Activated CD4-positive, alpha-beta T cell treated with anti-CD3 and anti-CD28 coated beads, Interleukin-2, Interleukin-6, amounts not matched to agents 100 ng/mL and 50 ng/mL, durations not matched to agents 16 hours and 8 hours (primary cell): Measurements from ENCODE around the gene EIF4EBP2.

Experiments used
- DNase-seq: peaks from one replicate; pipeline ENCODE4 v3.0.0-alpha.2; 2020

EIF4EBP2 gene

GRCh38 chr10:70433581-70434280 lies 29.8 kb downstream of the EIF4EBP2 start:
- no peak for DNase-seq

- no peak for DNase-seq
These were observed 31.5 kb downstream of the EIF4EBP2 start for GRCh38 chr10:70435241-70436085.

- no peak for DNase-seq
These were observed 33.8 kb downstream of the EIF4EBP2 start for GRCh38 chr10:70437721-70438120.

GRCh38 chr10:70440296-70441160 lies 36.6 kb downstream of the EIF4EBP2 start:
- DNase-seq = no peak

DNA sequence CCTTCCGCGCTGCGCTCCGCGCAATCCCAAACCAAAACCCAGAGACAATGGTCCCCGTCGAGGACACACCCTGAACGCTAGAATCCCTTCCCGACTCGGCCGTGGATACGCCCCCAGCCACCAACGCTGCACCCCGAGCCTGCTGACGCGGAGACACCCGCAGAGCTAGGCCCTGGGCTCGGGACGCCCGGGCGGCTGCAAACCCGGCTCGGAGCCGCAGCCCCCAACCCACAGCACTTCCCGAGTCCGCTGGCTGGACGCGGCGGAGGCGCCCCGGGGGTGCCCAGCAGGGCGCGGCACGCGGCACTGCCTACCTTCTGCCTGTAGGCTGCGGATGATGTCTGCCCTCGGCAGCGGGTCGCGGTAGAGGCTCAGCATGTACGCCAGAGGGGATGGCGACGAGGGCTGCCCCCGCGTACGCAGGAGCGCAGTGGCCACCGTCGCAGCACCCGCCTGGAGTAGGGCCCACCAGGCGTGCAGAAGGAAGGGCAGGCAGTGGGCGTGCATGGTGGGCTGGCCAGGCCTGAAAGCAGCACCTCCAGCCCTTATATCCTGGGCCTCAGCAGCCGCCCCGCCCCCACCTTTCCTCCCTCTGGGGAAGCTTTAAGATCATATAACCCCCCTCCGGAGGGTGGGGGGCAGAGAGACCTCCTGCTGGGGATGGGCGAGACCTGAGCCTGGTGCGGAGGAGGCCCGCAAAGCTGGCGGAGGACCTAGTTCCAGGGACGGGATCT lies 37.4 kb downstream of the EIF4EBP2 start, which contains the start of gene NODAL:
TSS of gene NODAL (minus strand) at position 521 of the 734 bp plus-strand sequence. CDS start at position 507, 14 bp downstream.
- no peak for DNase-seq

GRCh38 chr10:70441895-70442309 lies 38.0 kb downstream of the EIF4EBP2 start:
- no peak for DNase-seq

DNA sequence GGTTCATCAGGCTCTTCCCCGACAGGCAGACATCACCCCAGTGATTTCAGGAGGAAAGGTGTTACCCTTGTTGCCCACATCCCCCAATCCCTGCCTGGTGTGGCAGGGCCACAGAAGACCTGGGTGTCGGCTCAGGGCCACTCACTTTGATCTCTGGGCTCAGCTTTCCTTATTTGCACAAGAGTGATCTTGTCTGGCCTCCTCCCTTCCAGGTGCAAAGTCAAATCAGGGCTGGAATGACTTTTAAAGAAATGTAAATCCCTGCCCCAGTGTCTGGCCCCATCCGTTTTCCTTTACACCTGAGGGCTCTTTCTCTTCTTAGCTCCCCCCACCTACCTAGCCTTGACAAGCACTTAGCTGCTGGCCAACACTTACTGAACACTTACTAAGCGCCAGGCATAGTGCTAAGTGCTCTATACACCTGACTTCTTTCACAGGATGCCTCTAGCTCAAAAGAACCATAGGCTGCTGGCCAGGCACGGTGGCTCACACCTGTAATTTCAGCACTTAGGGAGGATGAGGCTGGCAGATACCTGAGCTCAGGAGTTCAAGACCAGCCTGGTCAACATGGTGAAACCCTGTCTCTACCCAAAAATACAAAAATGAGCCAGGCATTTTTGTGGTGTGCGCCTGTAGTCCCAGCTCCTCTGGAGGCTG lies 38.5 kb downstream of the EIF4EBP2 start:
- no peak for DNase-seq

- no peak for DNase-seq
These were observed 40.8 kb downstream of the EIF4EBP2 start for GRCh38 chr10:70444744-70445143.

GRCh38 chr10:70445718-70446657 lies 42.0 kb downstream of the EIF4EBP2 start:
- DNase-seq = no peak

DNA sequence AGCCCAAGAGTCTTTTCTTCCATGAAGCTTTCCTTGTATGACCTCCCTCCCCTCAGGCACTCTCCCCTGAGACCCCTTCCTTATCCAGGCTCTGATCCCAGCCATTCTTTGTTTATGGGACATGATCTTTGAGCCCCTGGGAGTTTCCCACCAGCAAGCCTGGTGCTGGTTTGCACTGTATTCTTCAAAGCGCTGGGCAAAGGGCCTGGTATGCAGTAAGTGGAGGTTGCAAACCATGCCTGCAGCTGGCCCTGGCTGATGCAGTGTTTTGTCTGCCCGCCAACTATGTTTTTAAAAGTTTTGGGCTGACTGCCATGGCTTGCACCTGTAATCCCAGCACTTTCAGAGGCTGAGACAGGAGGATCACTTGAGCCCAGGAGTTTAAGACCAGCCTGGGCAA lies 44.3 kb downstream of the EIF4EBP2 start:
- no peak for DNase-seq

DNA sequence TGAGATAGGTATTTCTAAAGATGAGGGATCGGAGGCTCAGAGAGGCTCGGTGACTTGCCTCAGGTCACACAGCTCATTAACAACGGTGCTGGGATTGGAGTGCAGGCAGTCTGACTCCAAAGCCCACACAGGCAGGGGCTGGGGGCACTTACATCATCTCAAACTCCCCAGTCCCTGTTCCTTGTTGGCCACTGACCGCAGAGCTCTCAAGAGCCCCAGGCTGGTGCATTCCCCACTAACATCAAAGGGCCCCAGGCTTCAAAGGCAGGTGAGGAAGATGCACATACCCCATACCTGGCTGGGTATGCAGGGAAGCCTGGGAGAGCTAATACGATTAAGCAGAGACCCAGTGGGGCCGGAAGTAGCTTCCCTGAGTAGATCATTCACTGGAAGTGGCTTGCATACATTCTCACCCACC lies 51.3 kb downstream of the EIF4EBP2 start:
- DNase-seq = no peak

DNA sequence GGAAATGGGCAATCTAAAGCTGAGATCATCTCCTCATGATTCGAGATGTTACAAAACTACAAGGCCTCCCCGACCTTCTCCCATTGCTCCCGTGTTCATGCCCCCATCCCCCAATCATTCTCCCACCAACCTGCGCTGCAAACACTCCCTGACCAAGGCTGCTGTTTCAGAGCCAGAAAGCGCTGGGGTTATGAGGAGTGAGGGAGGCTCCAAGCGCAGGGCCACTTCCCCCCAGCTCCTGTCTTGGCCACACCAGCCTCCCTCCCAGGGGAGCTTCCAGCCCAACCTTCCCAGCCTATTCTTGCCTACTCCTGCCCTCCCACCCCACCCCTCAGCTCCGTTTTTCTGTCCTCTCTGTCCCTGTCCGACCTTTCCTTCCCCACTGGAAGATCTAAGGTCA lies 52.2 kb downstream of the EIF4EBP2 start:
- no peak for DNase-seq

DNA sequence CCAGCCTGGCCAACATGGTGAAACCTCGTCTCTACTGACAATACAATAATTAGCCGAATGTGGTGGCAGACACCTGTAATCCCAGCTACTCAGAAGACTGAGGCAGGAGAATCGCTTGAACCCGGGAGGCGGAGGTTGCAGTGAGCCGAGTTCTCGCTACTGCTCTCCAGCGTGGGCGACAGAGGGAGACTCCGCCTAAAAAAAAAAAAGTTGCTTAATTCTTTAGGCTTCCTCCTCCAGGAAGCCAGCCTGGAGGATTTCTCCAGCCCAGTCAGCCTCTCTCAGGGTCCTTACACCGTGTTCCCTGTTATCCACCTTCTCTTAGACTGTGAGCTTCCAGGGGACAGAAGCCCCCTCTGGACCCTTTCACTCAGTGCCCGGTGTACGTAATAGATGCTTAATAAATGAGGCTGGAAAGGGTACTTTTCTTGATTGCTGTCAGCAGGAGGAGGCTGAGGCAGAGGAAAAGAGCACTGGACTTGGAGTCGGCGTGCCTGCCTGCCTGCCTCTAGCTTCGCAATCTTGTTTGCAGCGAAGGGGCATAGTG lies 53.9 kb downstream of the EIF4EBP2 start:
- DNase-seq = no peak

GRCh38 chr10:70458329-70459060 lies 54.5 kb downstream of the EIF4EBP2 start:
- DNase-seq = peak; percentile 28

GRCh38 chr10:70459061-70459773 lies 55.3 kb downstream of the EIF4EBP2 start:
- no peak for DNase-seq

DNA sequence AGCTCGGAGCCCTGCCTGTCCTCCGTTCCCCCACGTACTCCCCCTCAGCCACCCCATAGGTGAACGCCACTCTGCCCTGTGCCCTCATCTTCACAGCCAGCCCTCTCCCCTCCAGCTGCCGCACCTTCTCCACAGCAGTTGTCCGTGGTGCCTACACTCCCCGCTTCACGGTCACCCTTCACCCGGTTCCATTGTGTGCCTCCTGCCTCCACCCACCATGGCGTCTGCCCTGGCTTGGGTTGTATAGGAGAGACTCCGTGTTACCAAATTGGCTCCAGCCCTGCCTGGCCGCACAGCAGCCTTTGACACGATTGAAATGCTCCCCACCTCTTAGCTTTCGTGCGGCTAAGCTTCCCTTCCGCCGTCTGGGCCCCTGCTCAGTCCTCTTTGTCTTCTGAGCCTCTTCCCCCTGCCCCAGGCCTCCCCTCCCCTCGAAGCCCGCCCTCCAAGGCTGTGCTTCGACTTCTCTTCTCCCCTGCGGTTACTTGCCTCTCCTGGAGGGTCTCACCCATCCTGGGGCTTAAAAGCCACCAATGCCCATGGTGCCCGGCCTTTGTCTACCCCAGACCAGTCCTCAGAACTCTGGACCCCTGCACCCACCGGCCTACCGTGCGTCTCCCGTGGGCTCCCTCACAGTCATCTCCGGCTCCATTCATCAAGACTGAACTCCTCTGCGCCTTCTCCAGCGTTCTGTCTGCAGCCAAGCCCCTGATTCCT lies 56.0 kb downstream of the EIF4EBP2 start:
- DNase-seq = no peak

DNA sequence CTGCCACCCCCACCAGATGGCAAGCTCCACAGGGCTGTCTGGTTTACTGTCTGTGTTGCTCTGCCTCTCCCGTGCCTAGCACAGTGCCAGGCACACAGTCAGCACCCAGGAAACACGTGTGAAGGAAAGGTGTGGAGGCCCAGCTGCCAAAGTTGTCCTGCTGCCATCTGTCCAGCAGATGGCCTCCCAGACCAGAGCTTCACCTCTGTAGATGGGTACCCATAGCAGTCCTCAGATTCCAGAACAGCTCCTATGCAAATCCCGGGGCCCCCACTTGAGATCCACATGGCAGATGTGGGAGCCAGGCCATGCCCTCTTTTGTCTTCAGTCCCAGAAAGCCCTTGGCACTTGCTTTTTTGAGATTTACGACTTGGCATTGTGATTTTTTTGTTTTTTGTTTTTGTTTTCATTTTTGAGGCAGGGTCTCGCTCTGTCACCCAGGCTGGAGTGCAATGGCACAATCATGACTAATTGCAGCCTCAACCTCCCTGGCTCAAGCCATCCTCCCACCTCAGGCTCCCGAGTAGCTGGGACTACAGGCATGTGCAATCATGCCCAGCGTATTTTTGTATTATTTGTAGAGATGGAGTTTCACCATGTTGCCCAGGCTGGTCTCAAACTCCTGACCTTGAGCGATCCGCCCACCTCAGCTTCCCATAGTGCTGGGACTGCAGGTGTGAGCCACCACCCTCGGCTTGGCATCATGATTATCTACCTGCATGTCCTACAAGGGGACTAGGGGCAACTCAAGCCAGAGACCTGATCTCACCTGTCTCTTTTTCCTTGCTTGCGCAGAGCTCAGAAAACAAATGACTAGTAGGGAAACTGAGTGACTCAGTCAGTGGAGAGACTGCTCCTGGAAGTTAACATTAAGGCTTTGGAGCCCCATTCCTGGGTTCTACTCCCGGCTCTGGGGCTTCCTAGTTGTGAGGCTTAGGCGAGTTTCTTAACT lies 57.7 kb downstream of the EIF4EBP2 start:
- DNase-seq = peak; percentile 64
